SK-MEL-5 (cell line): ENCODE data around the gene BOK. TPM values are rescaled to one million over a fixed set of nuclear protein-coding genes. Genes with fewer than 3 reads are reported as not detected.

Experiments
- DNase-seq: peaks from one replicate; pipeline ENCODE4 v3.0.0-alpha.2; 2016; ENCODE audit warnings: low read depth, low spot score
- in situ Hi-C: cut with HindIII; loops from 2 replicates; pipeline ENCODE4 v1.10.0; 2016; ENCODE audit warnings: low sequenced_read_pairs, high pct_unique_total_duplicates, low pct_unique_long_range_greater_than_20kb
- total RNA-seq: library from RNA; depleted of rRNA; stranded (reverse); fragments of >200 nt; shearing (Covaris generic); gene quantifications from 2 replicates; pipeline ENCODE4 v1.2.3, GENCODE V29; 2014

The BOK gene
- total RNA-seq, 1 experiment from 2014 or later = 10.6 TPM

DNA sequence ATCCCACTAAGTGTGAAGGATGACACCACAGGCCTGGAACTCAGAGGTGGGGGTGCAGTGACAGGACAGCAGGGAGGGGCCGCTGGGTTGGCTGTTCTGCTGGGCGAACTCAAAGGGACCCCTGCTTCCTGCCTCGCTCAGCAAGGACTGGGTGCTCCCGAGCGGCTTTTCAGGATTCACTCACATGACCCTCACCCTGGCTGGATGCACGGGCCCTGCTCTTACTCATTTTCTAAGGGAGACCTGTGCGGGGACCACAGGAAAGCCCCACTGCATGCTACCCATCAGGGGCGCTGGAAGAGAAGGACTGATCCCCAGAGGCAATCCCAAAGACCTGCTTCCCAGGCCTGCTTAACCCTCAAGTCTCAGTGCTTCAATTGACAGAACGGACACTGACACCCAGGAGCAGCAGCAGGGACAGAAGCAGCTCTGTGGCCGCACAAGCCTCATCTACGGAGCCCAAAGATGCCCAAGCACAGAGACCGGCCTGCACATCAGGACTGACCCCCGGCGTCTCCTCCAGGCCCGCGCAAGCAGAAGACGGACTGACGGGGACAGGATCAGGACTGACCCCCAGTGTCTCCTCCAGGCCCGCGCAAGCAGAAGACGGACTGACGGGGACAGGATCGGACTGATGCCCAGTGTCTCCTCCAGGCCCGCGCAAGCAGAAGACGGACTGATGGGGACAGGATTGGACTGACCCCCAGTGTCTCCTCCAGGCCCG is 48.8 kb downstream of the BOK start:
- in situ Hi-C loops = no loop called here
- no peak for DNase-seq

DNA sequence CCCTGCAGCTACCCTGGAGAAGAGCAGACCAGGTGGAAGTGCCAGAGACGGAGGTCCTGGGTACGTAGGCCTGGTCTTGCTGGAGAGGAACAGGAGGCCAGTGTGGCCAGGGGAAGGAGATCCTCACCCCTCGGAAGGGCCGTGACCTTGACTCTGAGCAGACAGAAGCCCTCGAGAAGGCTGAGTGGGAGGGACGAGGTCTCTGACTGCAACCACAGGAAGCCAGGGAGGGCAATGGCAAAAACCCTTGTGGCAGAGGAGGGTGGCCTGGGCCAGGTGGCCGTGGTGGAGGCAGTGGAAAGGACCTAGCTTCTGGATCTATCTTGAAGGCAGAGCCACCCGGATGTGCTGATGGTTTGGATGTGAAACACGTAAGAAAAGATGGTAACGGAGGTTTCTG is 50.3 kb downstream of the BOK start:
- in situ Hi-C loops = no loop called here
- DNase-seq = no peak

DNA sequence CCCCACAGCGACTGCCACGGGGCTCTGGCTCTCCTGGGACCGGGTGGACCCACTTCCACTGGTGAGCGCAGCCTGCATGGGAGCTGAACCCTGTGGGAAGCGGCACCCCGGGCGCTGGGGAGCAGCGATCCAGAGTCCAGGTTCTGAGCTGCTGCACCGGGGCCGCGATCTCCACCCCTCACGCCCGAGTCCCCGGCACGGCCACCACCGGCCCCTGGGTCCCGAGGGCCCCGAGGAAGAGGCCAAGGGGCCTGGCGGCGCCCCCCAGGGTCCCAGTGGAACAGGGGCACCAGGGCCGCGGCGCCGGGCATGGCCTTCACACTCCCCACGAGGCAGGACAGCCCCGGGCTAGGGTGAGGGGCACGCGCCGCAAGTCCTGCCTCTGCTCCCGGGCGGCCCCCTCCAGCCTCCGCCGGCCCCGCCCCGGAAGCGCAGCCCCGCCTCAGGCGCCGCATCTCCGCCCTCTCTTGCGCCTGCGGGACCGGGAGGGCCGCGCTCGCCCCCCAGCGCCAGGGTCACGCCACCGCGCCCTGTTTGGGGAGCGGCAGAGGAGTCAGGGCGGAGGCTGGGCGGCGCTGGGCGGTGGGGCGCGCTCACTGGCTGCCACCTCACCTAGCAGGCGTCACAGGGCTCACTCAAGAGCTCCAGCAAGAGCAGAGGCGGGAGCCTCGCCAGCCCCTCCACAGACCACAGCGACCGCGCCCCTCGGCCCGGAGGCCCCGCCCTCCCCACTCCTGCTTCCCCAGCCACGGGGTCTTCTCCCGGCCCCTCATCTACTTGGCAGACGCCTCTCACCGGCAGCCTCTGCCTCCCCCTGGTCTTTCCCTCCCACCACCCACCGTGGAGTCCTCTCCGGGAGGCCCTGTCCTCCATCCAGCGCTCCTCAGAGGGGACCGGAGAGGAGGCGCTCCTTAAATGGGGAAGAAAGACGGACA is 51.6 kb downstream of the BOK start:
- in situ Hi-C loops = no loop called here
- DNase-seq = no peak

DNA sequence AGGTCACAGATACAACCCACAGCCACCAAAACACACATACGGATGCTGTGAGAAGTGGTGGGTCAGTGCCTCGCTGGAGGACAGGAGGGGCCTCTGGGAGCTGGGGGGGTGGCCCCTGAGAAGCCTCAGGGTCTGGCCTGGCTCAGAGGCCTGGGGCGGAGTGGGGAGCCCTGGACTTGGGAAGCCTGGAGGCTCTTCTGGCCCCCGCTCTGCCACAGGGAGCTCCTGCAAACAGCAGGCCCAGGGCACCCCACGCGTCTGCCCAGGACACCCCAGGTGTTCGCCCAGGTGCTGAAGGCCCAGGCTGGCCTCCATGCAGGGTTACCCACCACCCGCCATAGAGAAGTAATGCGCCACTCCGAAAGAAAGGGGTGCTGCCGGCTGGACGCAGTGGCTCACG is 52.5 kb downstream of the BOK start:
- in situ Hi-C loops = no loop called here

DNA sequence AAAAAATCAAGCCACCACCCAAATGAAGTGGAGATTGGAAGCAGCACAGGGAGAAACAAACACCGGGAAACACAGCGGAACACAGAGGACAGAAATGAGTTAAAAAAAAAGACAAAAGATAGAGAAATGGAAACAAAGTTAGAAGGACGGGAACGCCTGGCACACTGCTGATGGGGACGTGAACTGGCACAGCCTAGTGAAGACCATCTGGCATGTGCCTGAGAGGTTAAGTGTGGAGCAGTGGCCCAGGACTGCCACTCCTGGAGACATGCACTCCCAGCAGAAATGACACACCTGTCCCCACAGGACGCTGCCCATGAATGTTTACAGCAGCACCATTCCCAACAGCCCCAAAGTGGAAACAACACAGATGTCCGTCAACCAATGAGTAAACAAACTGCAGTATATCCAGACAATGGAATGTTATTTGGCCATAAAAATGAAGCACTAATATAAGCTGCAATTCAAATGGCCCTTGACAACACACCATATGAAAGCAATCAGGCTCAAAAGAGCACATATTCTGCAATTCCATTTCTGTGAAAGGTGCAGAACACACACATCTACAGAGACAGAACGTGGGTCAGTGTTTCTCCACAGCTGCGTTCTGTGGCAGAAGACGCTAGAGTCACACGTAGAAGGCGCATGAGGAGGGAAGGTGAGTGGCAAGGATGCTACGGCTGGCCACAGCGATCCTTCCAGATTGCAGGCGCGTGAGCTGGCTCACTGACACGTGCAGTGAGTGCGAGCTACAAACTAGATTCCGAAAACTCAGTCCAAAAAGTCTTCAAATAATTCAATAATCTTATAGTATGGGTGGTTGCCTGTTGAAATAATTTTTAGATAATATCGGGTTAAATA is 53.8 kb downstream of the BOK start:
- in situ Hi-C loops = no loop called here
- no peak for DNase-seq

More for the DNA sequence above, 52.5 kb downstream of the BOK start:
- DNase-seq = no peak

DNA sequence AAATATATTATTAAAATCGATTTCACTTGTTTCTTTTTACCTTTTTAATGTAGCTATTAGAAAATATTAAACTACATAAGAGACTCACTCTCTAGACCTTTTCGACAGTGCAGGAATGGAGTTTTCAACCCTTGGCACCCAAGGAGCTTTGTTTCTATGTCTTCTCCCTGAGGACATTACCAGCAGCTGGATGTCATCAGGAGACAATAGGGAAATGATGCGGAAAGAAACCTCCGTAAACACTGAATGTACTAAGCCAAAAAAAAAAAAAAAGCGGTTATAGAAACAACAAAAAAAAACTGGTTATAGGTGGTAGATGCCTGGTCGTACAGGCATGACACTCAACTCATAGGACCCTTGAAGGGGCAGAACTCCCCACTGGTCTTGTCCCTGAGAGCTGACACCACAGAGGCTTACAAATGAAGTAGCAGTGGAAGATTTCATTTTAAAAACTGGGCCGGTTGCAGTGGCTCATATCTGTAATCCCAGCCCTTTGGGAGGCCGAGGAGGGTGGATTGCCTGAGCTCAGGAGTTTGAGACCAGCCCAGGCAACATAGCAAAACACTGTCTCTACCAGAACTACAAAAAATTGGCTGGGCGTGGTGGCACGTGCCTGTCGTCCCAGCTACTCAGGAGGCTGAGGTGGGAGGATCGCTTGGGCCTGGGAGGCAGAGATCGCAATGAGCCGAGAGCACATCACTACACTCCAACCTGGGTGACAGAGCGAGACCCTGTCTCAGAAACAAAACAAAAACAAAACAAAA is 54.7 kb downstream of the BOK start:
- no peak for DNase-seq
- in situ Hi-C loops = no loop called here

DNA sequence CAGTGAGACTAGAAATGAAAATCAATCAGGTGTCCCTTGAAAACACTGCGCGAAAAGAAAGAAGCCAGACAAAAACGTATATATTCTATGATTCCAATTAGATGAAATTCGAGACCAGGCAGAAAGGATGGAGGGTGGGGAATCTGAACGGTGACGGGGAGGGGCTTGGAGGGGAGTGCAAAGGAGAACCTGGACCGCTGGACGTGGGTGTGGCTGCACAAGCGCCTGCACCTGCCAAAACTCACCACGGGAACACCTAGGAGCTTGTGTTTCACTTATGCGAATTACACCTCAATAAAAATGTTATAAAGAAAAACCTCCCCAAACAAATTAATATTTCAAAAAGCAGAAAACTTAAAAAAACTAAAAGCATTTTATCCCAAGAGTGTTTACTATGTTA is 56.5 kb downstream of the BOK start:
- in situ Hi-C loops = no loop called here
- DNase-seq = no peak

DNA sequence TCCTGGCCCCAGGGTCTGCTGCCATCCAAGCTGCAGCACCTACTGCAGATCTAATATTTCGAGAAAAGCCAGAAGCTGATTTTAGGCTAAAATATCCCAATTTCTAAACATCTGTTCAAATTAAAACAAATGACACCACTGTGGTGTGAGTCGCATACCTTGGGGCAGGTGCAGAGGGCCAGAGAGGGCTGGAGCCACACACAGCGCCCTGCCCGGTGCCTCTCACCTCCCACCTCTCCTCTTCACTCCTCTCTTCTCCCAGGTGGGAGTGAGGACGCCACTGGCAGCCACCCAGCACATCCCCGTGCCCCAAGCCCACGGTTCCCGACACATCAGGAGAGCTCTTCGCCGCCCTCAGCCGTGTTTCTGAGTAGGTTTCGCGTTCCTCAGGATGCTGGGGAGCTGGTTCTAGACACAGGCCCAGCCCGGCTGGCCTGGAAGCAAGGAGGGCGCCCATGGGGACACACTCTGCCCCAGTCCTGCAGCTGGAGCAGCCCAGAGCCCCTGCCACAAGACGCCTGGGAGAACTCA is 57.0 kb downstream of the BOK start:
- in situ Hi-C loops = no loop called here
- no peak for DNase-seq

DNA sequence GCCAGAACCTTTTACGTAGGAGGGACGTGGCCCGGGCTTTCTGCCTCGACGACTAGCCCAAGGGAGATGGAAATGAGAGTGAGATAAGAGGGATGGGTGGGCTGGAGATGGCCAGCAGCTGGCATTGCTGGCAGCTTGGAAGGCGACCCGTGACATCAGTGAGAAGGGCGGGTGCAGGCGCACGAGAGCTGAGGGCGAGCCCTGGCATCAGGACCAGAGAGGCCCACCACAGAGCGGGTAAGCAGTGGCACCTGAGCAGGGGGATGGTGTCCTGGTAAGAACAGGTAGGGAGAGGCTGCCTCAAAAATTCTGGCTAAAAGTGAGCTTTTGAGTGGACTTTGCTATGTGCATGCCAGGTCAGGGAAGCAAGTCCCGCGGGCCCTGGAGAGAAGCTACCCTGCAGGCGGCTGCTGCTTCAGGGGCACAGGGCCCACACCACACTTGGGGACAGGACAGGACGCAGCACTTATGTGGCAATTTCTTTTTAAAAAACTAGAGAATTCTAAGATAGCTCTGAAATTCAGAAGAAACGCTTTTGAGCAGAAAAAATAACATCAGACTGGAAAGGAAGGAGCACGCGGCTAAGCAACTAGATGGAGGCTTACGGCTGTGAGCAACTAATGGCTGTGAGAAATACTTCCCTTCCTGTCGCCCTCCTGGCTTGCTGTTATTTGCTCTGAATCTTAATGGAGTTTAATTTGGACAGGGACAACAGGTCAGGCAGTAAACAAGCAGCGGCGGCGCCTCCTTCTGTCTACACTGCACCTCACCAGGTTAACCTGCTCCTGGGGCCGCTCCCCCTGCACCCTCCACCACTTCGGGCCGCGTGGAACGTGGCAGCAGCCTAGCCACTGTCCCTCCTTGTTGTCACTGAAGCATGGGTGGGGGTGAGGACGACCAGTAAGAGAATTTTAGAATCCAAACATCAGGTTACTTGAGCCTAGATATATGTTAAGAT is 57.9 kb downstream of the BOK start:
- no peak for DNase-seq
- in situ Hi-C loops = no loop called here

DNA sequence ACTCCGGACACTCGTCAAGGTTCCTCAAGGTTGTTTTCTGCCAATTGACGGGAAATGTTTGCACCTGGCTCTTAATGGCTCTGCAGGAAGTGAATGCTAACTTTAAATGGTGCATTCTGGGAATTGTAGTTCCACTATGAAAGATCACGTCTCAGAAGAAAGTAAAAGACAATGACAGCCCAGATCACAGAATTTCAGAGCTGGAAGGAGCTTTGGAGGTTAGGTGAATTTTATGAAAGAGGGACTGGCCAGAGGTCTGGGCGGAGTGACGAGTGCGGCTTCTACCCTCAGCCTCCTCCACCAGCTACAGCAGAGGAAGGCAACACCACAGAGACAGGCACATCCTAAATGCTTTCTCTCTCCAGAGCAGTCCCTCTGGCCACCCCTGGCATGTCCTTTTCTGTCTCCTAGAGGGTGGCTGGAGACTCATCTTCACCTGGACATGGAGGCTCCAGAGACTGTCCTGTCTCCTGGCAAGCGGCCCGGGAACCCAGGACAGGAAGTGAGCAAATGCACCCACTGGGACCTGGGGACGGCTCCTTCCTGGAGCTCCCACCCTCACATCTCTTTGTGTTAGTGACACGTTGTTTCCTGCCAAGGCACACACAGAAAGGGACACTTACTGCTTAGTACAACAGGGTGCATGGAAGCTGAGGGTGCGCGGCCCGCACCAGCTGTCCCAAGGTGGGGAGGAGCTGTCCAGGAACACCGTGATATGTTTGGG is 59.0 kb downstream of the BOK start:
- in situ Hi-C loops = no loop called here
- peak; percentile 20 for DNase-seq

DNA sequence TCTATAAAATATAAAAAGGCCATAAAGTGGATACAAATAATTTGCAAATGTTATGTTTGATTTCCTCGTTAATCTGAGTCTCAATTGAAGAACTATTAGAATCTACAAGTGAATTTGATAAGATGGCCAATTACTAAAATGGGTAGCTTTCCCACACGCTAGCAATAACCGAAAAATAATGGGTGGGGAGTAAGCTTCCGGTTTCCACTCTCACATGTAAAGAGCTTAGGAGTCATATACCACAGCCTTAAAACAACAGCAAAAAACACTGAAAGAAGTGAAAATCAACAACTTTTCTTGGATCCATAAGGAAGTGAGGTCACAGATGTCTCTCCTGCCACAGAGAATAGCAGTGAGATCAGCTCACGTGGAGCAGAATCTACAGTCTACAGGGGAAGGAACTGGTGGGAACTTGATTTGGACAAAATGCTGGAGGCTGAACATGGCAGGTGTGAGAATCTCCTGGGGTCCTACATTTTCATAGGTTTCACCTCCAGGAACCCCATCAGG is 59.8 kb downstream of the BOK start:
- in situ Hi-C loops = no loop called here
- DNase-seq = no peak

DNA sequence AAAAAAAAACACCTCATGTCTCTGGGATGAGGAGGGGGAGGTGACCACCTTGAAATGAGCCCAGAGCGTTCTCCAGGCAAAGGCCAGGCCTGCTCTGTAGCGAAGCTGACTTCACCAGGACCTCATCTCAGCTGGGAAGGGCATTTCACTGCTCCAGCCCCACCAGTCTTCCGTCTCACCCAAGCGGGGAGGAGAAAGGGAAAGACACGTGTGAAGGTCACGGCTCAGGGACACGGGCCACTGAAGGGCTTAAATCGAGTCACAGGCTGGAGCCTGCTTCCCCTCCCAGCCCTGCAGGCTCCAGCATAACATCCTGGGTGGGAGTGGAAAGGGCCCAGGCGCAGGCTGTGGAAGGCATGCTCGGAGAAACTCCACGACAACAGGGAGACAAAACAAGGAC is 60.3 kb downstream of the BOK start:
- no peak for DNase-seq
- in situ Hi-C loops = no loop called here

DNA sequence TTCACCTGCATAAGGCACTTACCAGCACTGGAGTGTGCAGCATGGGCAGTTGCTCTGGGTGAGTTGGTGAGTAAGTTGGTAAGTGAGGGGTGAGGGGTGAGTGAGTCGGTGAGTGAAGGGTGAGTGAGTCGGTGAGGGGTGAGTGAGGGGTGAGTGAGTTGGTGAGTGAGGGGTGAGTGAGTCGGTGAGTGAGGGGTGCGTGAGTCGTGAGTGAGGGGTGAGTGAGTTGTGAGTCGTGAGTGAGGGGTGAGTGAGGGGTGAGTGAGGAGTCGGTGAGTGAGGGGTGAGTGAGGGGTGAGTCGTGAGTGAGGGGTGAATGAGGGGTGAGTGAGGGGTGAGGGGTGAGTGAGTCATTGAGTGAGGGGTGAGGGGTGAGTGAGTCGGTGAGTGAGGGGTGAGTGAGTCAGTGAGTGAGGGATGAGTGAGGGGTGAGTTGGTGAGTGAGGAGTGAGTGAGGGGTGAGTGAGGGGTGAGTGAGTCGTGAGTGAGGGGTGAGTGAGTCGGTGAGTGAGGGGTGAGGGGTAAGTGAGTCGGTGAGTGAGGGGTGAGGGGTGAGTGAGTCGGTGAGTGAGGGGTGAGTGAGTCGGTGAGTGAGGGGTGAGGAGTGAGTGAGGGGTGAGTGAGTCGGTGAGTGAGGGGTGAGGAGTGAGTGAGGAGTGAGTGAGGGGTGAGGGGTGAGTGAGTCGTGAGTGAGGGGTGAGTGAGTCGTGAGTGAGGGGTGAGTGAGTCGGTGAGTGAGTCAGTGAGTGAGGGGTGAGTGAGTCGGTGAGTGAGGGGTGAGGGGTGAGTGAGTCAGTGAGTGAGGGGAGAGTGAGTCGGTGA is 61.3 kb downstream of the BOK start:
- in situ Hi-C loops = no loop called here
- DNase-seq = no peak

DNA sequence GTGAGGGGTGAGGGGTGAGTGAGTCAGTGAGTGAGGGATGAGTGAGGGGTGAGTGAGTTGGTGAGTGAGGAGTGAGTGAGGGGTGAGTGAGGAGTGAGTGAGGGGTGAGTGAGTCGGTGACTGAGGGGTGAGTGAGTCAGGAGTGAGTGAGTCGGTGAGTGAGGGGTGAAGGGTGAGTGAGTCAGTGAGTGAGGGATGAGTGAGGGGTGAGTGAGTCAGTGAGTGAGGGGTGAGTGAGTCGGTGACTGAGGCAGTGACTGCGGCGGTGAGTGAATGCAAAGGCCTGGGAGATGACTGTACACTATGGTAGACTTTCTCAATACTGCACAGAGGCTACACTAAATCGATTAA is 61.8 kb downstream of the BOK start:
- DNase-seq = no peak
- in situ Hi-C loops = no loop called here
